DMS114 treated with DMSO at 0.1 percent for 48 hours (cell line): ENCODE data around the gene TNFSF13.

Experiments used
- DNase-seq: peaks from one replicate; lab custom pipeline; 2025; ENCODE audit not compliant: unreplicated experiment; lab: John Stamatoyannopoulos, UW

Gene TNFSF13, protein sequence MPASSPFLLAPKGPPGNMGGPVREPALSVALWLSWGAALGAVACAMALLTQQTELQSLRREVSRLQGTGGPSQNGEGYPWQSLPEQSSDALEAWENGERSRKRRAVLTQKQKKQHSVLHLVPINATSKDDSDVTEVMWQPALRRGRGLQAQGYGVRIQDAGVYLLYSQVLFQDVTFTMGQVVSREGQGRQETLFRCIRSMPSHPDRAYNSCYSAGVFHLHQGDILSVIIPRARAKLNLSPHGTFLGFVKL

GRCh38 chr17:7558544-7559319 is at the start of gene TNFSF13:
TNFSF13 (plus strand) TSS chr17:7558750; CDS start chr17:7559040, 290 bp downstream.
- no peak for DNase-seq

DNA sequence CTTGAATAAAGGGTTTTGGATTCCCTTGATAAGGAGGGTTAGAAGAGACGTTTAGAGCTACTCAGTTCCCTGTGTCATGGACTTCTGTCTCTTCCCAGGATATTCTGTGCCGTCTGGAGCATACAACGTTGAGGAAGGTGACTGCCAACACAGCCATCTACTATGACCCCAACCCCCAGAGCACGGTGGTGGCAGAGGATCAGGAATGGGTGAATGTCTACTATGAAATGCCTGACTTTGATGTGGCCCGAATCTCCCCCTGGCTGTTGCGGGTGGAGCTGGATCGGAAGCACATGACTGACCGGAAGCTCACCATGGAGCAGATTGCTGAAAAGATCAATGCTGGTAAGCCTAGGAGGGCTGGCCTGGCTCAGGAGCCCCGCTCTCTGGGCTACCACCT is 49.7 kb upstream of the TNFSF13 start:
- DNase-seq = no peak

GRCh38 chr17:7509937-7510336 is 48.6 kb upstream of the TNFSF13 start:
- DNase-seq = no peak

DNA sequence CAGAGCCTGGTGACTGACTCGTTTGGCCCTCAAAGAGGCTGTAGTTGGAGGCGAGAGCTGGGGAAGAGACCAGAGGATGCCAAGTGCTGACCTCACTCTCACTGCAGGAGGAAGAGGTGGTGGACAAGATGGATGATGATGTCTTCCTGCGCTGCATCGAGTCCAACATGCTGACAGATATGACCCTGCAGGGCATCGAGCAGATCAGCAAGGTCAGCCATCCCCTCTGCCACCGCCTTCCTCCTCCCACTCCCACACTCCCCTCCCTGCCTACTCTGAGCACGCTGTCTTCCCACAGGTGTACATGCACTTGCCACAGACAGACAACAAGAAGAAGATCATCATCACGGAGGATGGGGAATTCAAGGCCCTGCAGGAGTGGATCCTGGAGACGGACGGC is 47.4 kb upstream of the TNFSF13 start:
- DNase-seq = no peak

GRCh38 chr17:7512105-7512504 is 46.4 kb upstream of the TNFSF13 start:
- DNase-seq = no peak

DNA sequence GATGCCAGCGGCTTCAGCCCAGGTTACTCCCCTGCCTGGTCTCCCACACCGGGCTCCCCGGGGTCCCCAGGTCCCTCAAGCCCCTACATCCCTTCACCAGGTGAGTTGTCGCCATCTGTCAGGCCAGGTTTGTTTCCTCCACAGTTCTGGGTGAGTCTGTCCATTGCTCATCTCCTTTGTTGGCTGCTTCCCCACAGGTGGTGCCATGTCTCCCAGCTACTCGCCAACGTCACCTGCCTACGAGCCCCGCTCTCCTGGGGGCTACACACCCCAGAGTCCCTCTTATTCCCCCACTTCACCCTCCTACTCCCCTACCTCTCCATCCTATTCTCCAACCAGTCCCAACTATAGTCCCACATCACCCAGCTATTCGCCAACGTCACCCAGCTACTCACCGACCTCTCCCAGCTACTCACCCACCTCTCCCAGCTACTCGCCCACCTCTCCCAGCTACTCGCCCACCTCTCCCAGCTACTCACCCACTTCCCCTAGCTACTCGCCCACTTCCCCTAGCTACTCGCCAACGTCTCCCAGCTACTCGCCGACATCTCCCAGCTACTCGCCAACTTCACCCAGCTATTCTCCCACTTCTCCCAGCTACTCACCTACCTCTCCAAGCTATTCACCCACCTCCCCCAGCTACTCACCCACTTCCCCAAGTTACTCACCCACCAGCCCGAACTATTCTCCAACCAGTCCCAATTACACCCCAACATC is 45.6 kb upstream of the TNFSF13 start:
- no peak for DNase-seq

DNA sequence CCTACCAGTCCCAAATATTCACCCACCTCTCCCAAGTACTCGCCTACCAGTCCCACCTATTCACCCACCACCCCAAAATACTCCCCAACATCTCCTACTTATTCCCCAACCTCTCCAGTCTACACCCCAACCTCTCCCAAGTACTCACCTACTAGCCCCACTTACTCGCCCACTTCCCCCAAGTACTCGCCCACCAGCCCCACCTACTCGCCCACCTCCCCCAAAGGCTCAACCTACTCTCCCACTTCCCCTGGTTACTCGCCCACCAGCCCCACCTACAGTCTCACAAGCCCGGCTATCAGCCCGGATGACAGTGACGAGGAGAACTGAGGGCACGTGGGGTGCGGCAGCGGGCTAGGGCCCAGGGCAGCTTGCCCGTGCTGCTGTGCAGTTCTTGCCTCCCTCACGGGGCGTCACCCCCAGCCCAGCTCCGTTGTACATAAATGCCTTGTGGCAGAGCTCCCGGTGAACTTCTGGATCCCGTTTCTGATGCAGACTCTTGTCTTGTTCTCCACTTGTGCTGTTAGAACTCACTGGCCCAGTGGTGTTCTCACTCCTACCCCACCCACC is 44.6 kb upstream of the TNFSF13 start:
- DNase-seq = no peak

- DNase-seq = no peak
These were observed 42.5 kb upstream of the TNFSF13 start for GRCh38 chr17:7515911-7516610.

GRCh38 chr17:7523033-7523432 is 35.5 kb upstream of the TNFSF13 start:
- no peak for DNase-seq

DNA sequence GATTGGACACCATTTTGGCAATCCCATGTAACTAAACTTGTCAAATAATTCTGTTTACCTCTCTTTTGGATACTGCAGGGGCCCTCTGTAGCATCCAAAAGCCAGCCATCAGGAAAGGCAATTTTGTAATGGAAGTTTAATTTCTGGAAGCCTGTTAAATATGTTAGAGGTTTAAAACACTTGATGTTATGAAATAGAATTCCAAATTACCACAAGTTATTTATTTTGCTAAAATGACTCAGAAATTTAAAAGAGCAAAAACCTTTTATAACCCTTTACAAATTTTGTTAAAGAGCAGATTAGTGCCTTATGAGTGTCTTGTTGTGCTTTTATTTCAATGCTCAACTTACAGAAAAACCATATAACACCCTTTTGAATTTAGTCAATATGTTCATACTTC is 29.7 kb upstream of the TNFSF13 start:
- DNase-seq = no peak

- DNase-seq = no peak
These were observed 28.3 kb upstream of the TNFSF13 start for GRCh38 chr17:7530023-7530900.

DNA sequence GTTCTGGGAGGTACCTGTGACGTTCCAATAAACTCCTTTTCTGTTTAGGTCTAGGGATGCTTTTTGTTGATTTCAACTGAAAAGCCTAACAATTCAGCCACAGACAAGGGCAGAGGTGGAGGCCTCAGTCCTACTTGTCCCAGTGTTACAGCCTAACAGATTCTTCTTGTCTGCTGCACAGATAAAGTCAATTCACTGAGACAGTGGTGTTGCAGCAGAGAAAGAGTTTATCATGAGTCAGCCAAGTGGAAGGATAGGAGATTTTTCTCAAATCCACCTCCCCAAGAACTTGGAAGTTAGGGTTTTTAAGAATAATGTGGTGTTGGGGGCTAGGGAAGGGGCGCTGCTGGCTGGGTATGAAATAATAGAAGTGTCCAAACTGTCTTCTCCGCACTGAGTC is 20.5 kb upstream of the TNFSF13 start:
- no peak for DNase-seq

- DNase-seq = no peak
These were observed 19.5 kb upstream of the TNFSF13 start for GRCh38 chr17:7538891-7539545.

- no peak for DNase-seq
These were observed 17.4 kb upstream of the TNFSF13 start for GRCh38 chr17:7541074-7541621.

- DNase-seq = no peak
These were observed 13.6 kb upstream of the TNFSF13 start for GRCh38 chr17:7544911-7545310.

GRCh38 chr17:7548585-7549400 is 9.8 kb upstream of the TNFSF13 start, which contains the start of gene TNFSF12:
TNFSF12 (plus strand) TSS chr17:7549058; CDS start chr17:7549154, 96 bp downstream.
- no peak for DNase-seq

DNA sequence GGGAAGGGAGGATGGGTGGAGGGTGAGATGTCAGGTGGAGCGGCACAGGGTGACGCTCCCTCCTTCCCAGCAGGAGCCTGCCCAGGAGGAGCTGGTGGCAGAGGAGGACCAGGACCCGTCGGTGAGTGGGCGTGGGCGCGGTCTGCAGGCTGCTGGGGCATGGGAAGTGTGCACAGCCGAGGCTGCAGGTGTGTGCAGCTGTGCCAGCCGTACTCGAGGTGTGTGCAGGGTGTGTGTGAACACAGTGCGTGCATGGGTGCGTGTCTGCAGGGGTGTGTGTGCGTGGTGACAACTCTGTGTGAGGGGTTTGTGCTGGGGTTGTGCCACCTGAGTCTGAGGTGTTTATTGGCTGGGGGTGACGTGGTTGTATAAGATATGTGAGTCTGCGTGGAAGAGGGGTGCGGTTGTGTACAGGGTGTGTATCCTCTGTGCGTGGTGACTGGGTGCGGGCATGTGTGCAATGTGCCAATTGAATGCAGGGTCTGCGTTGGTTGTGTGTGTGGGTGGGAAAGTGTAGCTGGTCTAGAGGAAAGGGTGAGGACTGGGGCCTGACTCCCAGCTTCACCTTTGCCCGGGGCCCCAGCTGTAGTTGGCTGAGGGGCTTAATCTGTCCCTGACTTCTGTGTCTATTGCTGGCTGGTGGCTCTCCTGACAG is 9.0 kb upstream of the TNFSF13 start:
- no peak for DNase-seq

DNA sequence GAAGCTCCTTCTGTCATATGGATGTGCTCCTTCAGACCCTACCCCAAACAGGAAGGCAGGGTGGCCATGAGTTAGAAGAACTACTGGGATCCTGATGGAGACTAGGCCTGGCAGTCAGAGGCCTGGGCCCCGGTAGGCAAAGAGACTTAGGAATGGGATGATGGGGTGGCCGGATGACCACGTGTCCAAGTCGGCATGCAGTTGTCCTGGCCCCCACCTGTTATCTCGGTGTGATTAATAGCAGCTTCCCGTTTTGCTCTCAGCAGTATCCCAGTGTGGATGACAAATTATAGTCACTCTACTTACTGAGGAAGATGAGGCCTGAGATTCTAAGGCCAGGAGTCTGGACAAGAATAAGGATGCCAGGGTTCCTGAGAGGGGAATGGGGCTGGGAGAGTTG is 8.2 kb upstream of the TNFSF13 start:
- no peak for DNase-seq
